GM12865 (cell line): Measurements from ENCODE around the gene PAGE2B.

Experiments used
- DNase-seq: peaks from one replicate; pipeline ENCODE4 v3.0.0; 2010; ENCODE audit warnings: low read depth
- H3K4me3 ChIP-seq: 2 replicates; pipeline ENCODE4 v1.5.1; 2011; ENCODE audit warnings: mild to moderate bottlenecking, low read depth, low read length, control low read depth
- TF ChIP-seq, protein P1 (sequence below): IDR thresholded peaks from 2 replicates; pipeline ENCODE4 v1.5.1; 2011; ENCODE audit warnings: low read length, control low read depth, low read depth, inconsistent platforms; ENCODE audit not compliant: insufficient read depth; ENCODE audit errors: missing control alignments

PAGE2B gene, protein sequence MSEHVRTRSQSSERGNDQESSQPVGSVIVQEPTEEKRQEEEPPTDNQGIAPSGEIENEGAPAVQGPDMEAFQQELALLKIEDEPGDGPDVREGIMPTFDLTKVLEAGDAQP

DNA sequence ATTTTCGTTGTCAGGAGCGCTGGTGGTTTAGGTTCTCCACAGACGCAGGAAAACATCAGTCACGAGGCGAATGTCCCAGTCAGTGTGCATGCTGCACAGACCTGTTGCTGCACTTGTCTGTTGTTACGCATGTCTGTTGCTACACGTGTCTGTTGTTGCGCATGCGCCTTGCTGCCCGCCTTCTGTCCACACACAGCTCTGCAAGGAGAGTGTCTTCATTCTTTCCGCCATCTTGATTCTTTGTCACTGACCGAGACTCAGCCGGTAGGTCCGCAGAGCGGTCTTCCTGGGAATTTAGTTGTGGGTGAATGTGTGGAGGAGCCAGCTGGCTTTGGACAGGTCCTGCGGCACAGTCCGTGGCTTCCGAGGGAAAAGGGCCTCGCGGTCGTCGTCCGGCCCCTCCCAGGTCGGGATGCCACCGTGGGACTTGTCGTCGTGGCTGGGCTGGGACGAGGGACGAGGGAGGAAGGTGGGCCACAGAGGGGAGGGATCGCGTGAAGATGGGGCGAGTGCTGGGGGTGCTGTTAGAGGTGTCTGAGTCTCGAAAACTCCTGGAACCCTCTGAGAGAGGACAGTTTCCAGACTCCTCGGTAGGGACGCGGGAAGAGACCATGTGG, at the start of gene PAGE2B:
TSS of gene PAGE2B (plus strand) at position 180 of the 617 bp plus-strand sequence. CDS start 1,012 bp downstream, outside the sequence.
- DNase-seq: no peak
- TF ChIP-seq, protein P1, sequence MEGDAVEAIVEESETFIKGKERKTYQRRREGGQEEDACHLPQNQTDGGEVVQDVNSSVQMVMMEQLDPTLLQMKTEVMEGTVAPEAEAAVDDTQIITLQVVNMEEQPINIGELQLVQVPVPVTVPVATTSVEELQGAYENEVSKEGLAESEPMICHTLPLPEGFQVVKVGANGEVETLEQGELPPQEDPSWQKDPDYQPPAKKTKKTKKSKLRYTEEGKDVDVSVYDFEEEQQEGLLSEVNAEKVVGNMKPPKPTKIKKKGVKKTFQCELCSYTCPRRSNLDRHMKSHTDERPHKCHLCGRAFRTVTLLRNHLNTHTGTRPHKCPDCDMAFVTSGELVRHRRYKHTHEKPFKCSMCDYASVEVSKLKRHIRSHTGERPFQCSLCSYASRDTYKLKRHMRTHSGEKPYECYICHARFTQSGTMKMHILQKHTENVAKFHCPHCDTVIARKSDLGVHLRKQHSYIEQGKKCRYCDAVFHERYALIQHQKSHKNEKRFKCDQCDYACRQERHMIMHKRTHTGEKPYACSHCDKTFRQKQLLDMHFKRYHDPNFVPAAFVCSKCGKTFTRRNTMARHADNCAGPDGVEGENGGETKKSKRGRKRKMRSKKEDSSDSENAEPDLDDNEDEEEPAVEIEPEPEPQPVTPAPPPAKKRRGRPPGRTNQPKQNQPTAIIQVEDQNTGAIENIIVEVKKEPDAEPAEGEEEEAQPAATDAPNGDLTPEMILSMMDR: no peak

GRCh38 chrX:55026143-55026542, 48.7 kb upstream of the PAGE2B start:
- DNase-seq: no peak
- TF ChIP-seq, protein P1: no peak

More for the DNA sequence above, at the start of gene PAGE2B:
- H3K4me3 ChIP-seq: no peak within 1 kb of the TSS

DNA sequence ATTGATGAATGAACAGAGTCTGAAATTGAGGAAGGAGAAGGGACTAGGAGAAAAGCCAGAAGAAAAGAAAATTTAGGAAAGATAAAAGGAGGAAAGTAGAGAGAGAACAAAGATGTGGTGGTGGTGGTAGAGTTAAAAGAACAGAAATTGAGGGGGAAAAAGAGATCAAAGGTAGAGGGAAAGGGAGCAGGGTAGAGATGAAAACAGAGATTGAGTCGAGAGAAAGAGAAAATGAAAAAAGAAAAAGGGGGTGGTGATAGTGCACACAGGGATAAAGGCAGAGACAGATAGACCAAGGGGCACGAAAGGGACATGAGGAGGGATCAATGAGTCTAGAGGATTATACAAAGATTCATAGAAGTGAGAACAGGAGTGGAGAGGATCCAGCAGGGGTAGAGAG, 48.0 kb upstream of the PAGE2B start:
- DNase-seq: no peak
- TF ChIP-seq, protein P1: no peak
- no peak overlapping the region for H3K4me3 ChIP-seq

More at GRCh38 chrX:55026143-55026542, 48.7 kb upstream of the PAGE2B start:
- no peak overlapping the region for H3K4me3 ChIP-seq

- no peak for DNase-seq
- H3K4me3 ChIP-seq: no peak overlapping the region
- TF ChIP-seq, protein P1: no peak
These were observed 46.8 kb upstream of the PAGE2B start for GRCh38 chrX:55028040-55028439.

DNA sequence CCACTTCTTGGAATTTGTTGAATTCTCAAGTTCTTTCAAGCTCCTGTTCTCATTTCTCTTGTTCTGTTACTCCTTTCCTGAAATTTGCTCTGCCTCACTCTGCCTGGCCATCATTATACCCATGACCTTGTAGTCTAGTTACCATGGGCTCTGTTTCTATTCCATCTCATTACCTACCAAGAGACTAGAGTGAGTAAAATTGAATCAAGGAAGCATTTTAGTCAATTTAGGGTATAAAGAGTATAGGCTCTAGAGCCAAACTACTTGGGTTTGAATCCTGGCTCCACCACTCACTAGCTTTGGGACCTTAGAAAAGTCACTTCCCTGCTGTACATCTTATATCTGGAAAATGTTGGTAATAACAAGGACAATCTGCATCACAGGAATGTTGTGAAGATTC, 46.2 kb upstream of the PAGE2B start:
- TF ChIP-seq, protein P1: no peak
- no peak overlapping the region for H3K4me3 ChIP-seq
- no peak for DNase-seq

- TF ChIP-seq, protein P1: no peak
- no peak overlapping the region for H3K4me3 ChIP-seq
- DNase-seq: no peak
These were observed 45.5 kb upstream of the PAGE2B start for GRCh38 chrX:55029291-55029690.
